ENCODE measurements around the gene HEPHL1.

Gene HEPHL1

DNA sequence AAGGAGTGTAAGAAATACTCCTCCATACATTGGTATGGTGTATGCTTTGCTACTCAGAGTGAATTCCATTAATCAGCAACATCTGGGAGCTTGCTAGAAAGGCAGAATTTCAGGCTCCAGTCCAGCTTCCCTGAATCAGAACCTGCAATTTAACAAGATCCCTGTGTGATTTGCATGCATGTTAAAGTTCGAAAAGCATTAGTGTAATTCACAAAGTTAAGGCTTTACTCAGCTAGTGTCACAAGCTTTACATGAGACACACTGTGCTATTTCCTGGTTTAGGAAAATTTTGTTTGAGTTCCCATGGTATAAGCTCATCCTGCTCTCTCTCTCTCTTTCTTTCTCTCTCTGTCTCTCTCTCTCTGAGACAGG, 37.0 kb upstream of the HEPHL1 start:
- no peak overlapping the region for H3K4me3 ChIP-seq (ENCODE audit: low read depth, low read length)
- DNase-seq (ENCODE audit: low read depth), result no peak
- no peak for TF ChIP-seq POLR2A (IDR thresholded peaks at IDR 0.05; ENCODE audit: extremely low read depth, insufficient read length)
- TF ChIP-seq, protein P1, sequence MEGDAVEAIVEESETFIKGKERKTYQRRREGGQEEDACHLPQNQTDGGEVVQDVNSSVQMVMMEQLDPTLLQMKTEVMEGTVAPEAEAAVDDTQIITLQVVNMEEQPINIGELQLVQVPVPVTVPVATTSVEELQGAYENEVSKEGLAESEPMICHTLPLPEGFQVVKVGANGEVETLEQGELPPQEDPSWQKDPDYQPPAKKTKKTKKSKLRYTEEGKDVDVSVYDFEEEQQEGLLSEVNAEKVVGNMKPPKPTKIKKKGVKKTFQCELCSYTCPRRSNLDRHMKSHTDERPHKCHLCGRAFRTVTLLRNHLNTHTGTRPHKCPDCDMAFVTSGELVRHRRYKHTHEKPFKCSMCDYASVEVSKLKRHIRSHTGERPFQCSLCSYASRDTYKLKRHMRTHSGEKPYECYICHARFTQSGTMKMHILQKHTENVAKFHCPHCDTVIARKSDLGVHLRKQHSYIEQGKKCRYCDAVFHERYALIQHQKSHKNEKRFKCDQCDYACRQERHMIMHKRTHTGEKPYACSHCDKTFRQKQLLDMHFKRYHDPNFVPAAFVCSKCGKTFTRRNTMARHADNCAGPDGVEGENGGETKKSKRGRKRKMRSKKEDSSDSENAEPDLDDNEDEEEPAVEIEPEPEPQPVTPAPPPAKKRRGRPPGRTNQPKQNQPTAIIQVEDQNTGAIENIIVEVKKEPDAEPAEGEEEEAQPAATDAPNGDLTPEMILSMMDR (IDR thresholded peaks at IDR 0.05; ENCODE audit: low read depth, low read length), result no peak
- TF ChIP-seq MYC (IDR thresholded peaks at IDR 0.05; ENCODE audit: low read depth, low read length), result no peak
- TF ChIP-seq, protein P2, sequence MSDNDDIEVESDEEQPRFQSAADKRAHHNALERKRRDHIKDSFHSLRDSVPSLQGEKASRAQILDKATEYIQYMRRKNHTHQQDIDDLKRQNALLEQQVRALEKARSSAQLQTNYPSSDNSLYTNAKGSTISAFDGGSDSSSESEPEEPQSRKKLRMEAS (IDR thresholded peaks at IDR 0.05; ENCODE audit: low read depth, low read length), result no peak

DNA sequence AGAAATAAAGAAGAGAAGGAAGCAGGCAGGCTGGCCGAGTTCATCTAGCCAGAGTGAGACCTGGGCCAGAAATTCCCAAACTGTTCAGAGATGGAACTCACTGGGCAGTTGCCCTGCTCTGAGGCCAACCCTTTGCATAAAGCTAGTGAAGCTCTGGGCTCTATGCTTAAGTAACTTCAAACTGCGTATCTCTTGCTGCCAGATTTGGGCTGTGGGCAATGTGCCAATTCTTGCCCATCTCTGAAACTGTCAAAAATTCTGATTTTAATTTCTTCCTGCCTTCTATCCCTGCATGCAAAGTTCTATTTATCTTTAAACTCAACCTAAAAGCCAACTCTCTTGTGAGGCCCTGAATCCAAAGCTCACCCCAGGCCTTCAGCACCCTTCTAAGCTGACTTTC, 36.2 kb upstream of the HEPHL1 start:
- TF ChIP-seq, protein P2 (IDR thresholded peaks at IDR 0.05; ENCODE audit: low read depth, low read length), result no peak
- TF ChIP-seq MYC (IDR thresholded peaks at IDR 0.05; ENCODE audit: low read depth, low read length), result no peak
- TF ChIP-seq, protein P1 (IDR thresholded peaks at IDR 0.05; ENCODE audit: low read depth, low read length), result no peak
- no peak for TF ChIP-seq POLR2A (IDR thresholded peaks at IDR 0.05; ENCODE audit: extremely low read depth, insufficient read length)
- H3K4me3 ChIP-seq (ENCODE audit: low read depth, low read length), result no peak overlapping the region
- DNase-seq (ENCODE audit: low read depth), result no peak

DNA sequence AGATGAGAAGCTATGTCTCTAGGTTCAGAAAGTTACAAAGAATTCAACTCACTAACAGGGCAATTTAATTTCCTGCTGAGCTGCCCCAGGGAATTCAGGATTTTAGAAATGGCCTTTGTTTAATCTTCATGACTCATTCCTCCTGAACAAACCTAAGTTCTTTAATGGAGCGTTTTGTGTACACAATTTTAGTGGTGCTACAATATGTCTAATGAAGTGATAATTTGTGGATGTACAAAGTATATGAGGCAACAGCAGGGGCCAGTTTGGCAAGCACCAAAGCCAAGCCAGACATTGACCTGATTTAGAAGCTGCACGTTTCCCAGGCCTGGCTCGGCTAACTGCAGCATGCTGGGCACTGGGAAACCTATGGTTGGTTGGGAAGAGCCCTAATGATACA, 34.4 kb upstream of the HEPHL1 start:
- DNase-seq (ENCODE audit: low read depth), result no peak
- TF ChIP-seq, protein P1 (IDR thresholded peaks at IDR 0.05; ENCODE audit: low read depth, low read length), result no peak
- TF ChIP-seq MYC (IDR thresholded peaks at IDR 0.05; ENCODE audit: low read depth, low read length), result no peak
- TF ChIP-seq, protein P2 (IDR thresholded peaks at IDR 0.05; ENCODE audit: low read depth, low read length), result no peak
- no peak for TF ChIP-seq POLR2A (IDR thresholded peaks at IDR 0.05; ENCODE audit: extremely low read depth, insufficient read length)
- H3K4me3 ChIP-seq (ENCODE audit: low read depth, low read length), result no peak overlapping the region

DNA sequence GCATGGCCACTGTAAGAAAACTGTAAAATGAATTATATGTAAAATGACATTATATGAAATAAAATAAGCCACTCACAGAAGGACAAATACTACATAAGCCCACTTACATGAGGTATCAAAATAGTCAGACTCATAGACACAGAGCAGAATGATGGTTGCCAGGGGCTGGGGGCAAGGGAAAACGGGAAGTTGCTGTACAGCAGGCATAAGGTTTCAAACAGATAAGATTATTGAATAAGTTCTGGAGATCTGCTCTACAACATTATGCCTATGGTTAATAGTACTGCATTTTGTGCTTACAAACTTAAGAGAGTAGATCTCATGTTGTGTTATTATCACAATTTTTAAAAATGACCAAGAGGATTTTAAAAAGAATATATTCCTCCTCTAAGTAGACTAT, 32.7 kb upstream of the HEPHL1 start:
- TF ChIP-seq, protein P1 (IDR thresholded peaks at IDR 0.05; ENCODE audit: low read depth, low read length), result no peak
- no peak for TF ChIP-seq POLR2A (IDR thresholded peaks at IDR 0.05; ENCODE audit: extremely low read depth, insufficient read length)
- TF ChIP-seq, protein P2 (IDR thresholded peaks at IDR 0.05; ENCODE audit: low read depth, low read length), result no peak
- TF ChIP-seq MYC (IDR thresholded peaks at IDR 0.05; ENCODE audit: low read depth, low read length), result no peak
- DNase-seq (ENCODE audit: low read depth), result no peak

DNA sequence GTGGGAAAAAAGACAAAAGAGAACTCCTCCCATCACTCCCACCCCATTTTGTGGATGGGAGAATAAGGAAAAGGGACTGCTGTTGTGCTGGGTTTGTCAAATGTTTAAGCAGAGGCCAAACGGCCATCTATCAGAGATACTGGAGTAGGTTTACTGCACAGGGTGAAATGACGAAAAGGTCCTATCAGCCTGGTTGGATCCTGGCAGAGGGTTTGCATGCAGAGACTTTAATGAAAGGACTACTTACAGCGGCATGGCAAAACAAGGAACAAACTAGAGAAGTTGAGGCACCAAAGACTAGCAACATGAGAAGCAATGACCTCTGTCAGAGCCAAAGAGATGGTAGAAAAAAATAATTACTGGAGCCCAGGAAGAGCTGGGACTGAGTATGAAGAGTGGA, 32.2 kb upstream of the HEPHL1 start:
- TF ChIP-seq POLR2A (IDR thresholded peaks at IDR 0.05; ENCODE audit: extremely low read depth, insufficient read length) (no peak), MYC (IDR thresholded peaks at IDR 0.05; ENCODE audit: low read depth, low read length) (no peak)
- DNase-seq (ENCODE audit: low read depth), result no peak
- H3K4me3 ChIP-seq (ENCODE audit: low read depth, low read length), result no peak overlapping the region

More for the DNA sequence above, 32.7 kb upstream of the HEPHL1 start:
- no peak overlapping the region for H3K4me3 ChIP-seq (ENCODE audit: low read depth, low read length)

DNA sequence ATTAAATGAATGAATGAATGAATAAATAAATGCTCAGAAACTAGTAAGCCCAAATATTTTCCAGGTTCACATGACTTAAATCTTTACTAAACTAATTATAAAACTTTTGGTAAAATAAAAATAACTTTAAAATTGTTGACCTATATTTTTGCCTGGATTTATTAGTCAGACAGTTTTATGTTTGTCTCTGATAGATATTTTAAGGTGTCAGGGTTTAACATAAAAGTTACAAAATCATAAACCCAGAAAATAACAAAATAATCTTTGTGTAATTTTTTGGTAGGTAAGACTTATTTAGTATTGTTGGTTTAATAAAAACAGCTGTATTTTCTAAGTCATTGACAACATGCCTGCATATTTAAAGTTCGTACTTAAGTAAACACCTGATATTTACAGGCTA, 27.4 kb upstream of the HEPHL1 start:
- DNase-seq (ENCODE audit: low read depth), result no peak
- TF ChIP-seq, protein P2 (IDR thresholded peaks at IDR 0.05; ENCODE audit: low read depth, low read length), result no peak
- TF ChIP-seq, protein P1 (IDR thresholded peaks at IDR 0.05; ENCODE audit: low read depth, low read length), result no peak
- no peak for TF ChIP-seq POLR2A (IDR thresholded peaks at IDR 0.05; ENCODE audit: extremely low read depth, insufficient read length)
- TF ChIP-seq MYC (IDR thresholded peaks at IDR 0.05; ENCODE audit: low read depth, low read length), result no peak
- no peak overlapping the region for H3K4me3 ChIP-seq (ENCODE audit: low read depth, low read length)

Measured in NB4 (cell line).